ENCODE measurements around the gene SLC25A26.

DNA sequence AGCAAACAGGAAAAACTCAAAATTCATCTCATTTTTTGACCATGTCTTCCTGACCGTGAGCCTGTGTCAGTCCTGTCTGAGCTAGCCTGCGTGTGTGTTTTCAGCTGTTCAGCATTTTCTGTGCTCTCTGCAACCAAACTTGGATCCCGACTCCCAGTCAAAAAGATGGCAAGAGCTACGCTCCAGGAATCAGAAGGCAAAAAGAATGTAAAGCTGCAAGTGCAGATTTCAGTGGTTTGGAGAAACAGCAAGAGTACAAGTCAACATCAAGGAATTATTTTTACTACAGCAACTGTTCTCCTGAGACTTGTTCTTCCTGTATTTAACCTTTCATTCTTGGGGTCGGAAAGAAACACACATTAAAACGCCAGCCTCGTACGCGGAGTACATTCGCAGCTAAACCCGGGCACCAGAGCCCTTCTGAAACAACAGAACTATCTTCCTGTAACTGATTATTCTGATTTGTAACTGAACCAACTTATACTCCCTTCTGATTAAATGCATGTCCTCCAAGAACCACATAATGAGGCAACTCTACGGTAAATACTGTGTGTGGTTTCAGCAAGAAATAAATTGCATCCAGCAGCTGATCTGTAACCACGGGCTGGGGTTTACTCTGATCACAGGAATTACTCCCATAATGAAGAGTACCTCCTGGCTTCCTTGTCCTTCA lies 172.7 kb downstream of the SLC25A26 start:
- TF ChIP-seq, protein P1, sequence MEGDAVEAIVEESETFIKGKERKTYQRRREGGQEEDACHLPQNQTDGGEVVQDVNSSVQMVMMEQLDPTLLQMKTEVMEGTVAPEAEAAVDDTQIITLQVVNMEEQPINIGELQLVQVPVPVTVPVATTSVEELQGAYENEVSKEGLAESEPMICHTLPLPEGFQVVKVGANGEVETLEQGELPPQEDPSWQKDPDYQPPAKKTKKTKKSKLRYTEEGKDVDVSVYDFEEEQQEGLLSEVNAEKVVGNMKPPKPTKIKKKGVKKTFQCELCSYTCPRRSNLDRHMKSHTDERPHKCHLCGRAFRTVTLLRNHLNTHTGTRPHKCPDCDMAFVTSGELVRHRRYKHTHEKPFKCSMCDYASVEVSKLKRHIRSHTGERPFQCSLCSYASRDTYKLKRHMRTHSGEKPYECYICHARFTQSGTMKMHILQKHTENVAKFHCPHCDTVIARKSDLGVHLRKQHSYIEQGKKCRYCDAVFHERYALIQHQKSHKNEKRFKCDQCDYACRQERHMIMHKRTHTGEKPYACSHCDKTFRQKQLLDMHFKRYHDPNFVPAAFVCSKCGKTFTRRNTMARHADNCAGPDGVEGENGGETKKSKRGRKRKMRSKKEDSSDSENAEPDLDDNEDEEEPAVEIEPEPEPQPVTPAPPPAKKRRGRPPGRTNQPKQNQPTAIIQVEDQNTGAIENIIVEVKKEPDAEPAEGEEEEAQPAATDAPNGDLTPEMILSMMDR (IDR thresholded peaks at IDR 0.05): no peak
- no peak for TF ChIP-seq POLR2AphosphoS5 (IDR thresholded peaks at IDR 0.05)
